HepG2 (cell line): ENCODE measurements around the gene TCF12. TPM values are rescaled to one million over a fixed set of nuclear protein-coding genes. Genes with fewer than 3 reads are reported as not detected.

Experiments
- ATAC-seq: fragments of 200-7000 bp; cut with Tn5 transposase; 3 replicates; pipeline ENCODE4 v1.9.1; 2020; ENCODE audit warnings: mild to moderate bottlenecking, moderate library complexity
- BruUV-seq: library from RNA; stranded (reverse); fragments of 400-500 nt; replicated peaks from 2 replicates; lab custom pipeline; 2021; lab: Mats Ljungman, UMichigan
- CTCF ChIA-PET: fragments of 300-600 bp; formaldehyde crosslinking; extraction: SDS; loops from one replicate; lab custom pipeline; 2021; ENCODE audit warnings: low total read pairs, inconsistent platforms, low intra/inter-chr PET ratio; lab: Yijun Ruan, JAX
- POLR2A ChIA-PET: fragments of 350-600 bp; sonication (Branson Sonifier 250); formaldehyde crosslinking; loops from one replicate; lab custom pipeline; 2020; ENCODE audit warnings: antibody characterized with exemption, inconsistent platforms; lab: Yijun Ruan, JAX
- DNase-seq: peaks from one replicate; pipeline ENCODE4 v3.0.0-alpha.2; 2015; ENCODE audit warnings: low spot score
- FAIRE-seq: peaks from 3 replicates; lab custom pipeline; 2011; peaks lifted over from hg19 to GRCh38; lab: Jason Lieb, UNC
- H2AFZ ChIP-seq: one replicate; pipeline ENCODE4 v1.6.1; 2011; ENCODE audit warnings: low read length, inconsistent platforms
- H3K27ac ChIP-seq: fragments of 300-600 bp; 3 replicates; pipeline ENCODE4 v1.8.0; 2011; ENCODE audit warnings: mixed run types, mild to moderate bottlenecking, mixed read lengths, low read length, inconsistent platforms; ENCODE audit not compliant: insufficient read depth; ENCODE audit errors: extremely low read length
- H3K27me3 ChIP-seq, 2 experiments: fragments of 200-600 bp in 1 of 2; 2 replicates in 1 of 2; 3 replicates in 1 of 2; pipeline versions ENCODE4 v1.6.0 to v1.8.0; 2011; ENCODE audit warnings: low read length in 2 of 2, mild to moderate bottlenecking in 2 of 2, moderate library complexity in 2 of 2, inconsistent platforms in 1 of 2; ENCODE audit not compliant: insufficient read depth in 2 of 2, control insufficient read depth in 1 of 2
- H3K36me3 ChIP-seq, 2 experiments: fragments of 200-600 bp in 1 of 2; replicated peaks in 1 of 2; 2 replicates in 1 of 2; 3 replicates in 1 of 2; pipeline versions ENCODE4 v1.5.1 to v1.8.0; 2011; ENCODE audit warnings: low read length in 2 of 2, inconsistent platforms in 1 of 2; ENCODE audit not compliant: insufficient read depth in 2 of 2, control insufficient read depth in 1 of 2
- H3K4me1 ChIP-seq: 2 replicates; pipeline ENCODE4 v1.5.1; 2012; ENCODE audit warnings: low read length, inconsistent platforms; ENCODE audit not compliant: insufficient read depth
- H3K4me2 ChIP-seq: 2 replicates; pipeline ENCODE4 v1.6.0; 2011; ENCODE audit warnings: low read depth, low read length, inconsistent platforms
- H3K4me3 ChIP-seq, 3 experiments: fragments of 200-600 bp in 1 of 3; sonication (generic), shearing (Covaris generic) in 1 of 3; replicated peaks in 1 of 3; 2 replicates each; pipeline ENCODE4 v1.5.1; 2011 to 2016; ENCODE audit warnings: low read length in 3 of 3, inconsistent platforms in 2 of 3, low read depth in 2 of 3, mild to moderate bottlenecking in 2 of 3, control low read depth in 1 of 3, mixed read lengths in 1 of 3; ENCODE audit not compliant: insufficient read depth in 1 of 3
- H3K79me2 ChIP-seq: one replicate; pipeline ENCODE4 v1.6.1; 2011; ENCODE audit warnings: low read length, inconsistent platforms; ENCODE audit not compliant: insufficient read depth
- H3K9ac ChIP-seq: 2 replicates; pipeline ENCODE4 v1.6.0; 2011; ENCODE audit warnings: mild to moderate bottlenecking, low read depth, low read length, inconsistent platforms; ENCODE audit not compliant: insufficient read depth
- H3K9me3 ChIP-seq: 2 replicates; pipeline ENCODE4 v1.5.1; 2012; ENCODE audit warnings: mild to moderate bottlenecking, low read length
- H4K20me1 ChIP-seq: 2 replicates; pipeline ENCODE4 v1.6.0; 2011; ENCODE audit warnings: inconsistent platforms, mild to moderate bottlenecking, low read length, moderate library complexity; ENCODE audit not compliant: insufficient read depth
- AKNA ChIP-seq: sonication (generic); formaldehyde crosslinking; IDR thresholded peaks from 2 replicates; pipeline ENCODE4 v1.4.0; 2020; ENCODE audit warnings: missing genetic modification reagents, borderline replicate concordance
- ARID5B ChIP-seq: IDR thresholded peaks from 2 replicates; pipeline ENCODE4 v1.4.0; 2020; ENCODE audit warnings: mild to moderate bottlenecking, missing genetic modification reagents
- CTCF ChIP-seq: sonication (generic); formaldehyde crosslinking; IDR thresholded peaks from 2 replicates; pipeline ENCODE4 v1.5.0; 2020; ENCODE audit warnings: mild to moderate bottlenecking, missing genetic modification reagents, moderate library complexity
- ZNF652 ChIP-seq: IDR thresholded peaks from 2 replicates; pipeline ENCODE4 v1.6.1; 2016; ENCODE audit warnings: low read depth, borderline replicate concordance
- WGBS: methylation state at CpG from one replicate; pipeline ENCODE4 v1.1.6; 2017; ENCODE audit warnings: low lambda C conversion rate; 5-methylcytosine and 5-hydroxymethylcytosine counted together
- in situ Hi-C: cut with HindIII; loops from 2 replicates; pipeline ENCODE4 v1.10.0; 2017; ENCODE audit warnings: low pct_unique_long_range_greater_than_20kb; ENCODE audit not compliant: extremely low pct_ligation_motif_present
- intact Hi-C: fragments of 100-400 bp; cut with micrococcal nuclease; formaldehyde crosslinking; loops from one replicate; pipeline ENCODE4 v1.10.0; 2022; ENCODE audit not compliant: unreplicated experiment
- polyA plus RNA-seq, 8 experiments: library from polyadenylated mRNA; depleted of rRNA in 3 of 8; stranded (reverse) in 7 of 8; unstranded in 1 of 8; fragments of >200 nt; fragmentation: Illumina TruSeq in 4 of 8; extraction: Trizol in 4 of 8; gene quantifications; 2 replicates each; pipeline versions ENCODE4 v1.2.1 to v1.2.3, GENCODE V29; 2011 to 2016; ENCODE audit warnings: low read depth in 4 of 8, missing spikeins in 1 of 8, mixed read lengths in 1 of 8; ENCODE audit not compliant: insufficient read depth in 1 of 8
- total RNA-seq, 5 experiments: library from RNA; depleted of rRNA; stranded (reverse); fragments of >200 nt; fragmentation: Illumina TruSeq; extraction: Trizol; gene quantifications; 2 replicates each; pipeline ENCODE4 v1.2.3, GENCODE V29; 2016; ENCODE audit warnings: low read depth in 1 of 5

TCF12 gene
- total and polyA plus RNA-seq, 2 of the 13 experiments (the other 11 are each of a cell fraction or from before 2014, with no cell fraction given): 48.6 to 51.1 TPM

GRCh38 chr15:57205996-57206395 is 287.6 kb downstream of the TCF12 start:
- Histone ChIP-seq H3K4me2 (no peak overlapping the region), H3K9ac (no peak overlapping the region), H3K4me3 (no peak overlapping the region), H3K4me1 (peaks cover 9% of the 10 kb centered on the region), H3K27ac (no peak overlapping the region), H4K20me1 (0 out of 2 replicates have a peak, but pooled peaks cover 3% of the 10 kb centered on the region), H3K79me2 (no peaks in the 10 kb centered on the region), H3K36me3 (no peaks in the 10 kb centered on the region; a peak in 1 of 5 replicates), H2AFZ (no peak overlapping the region), H3K9me3 (no peaks in the 10 kb centered on the region), H3K27me3 (no peaks in the 10 kb centered on the region)
- no peak for DNase-seq
- no peak for ATAC-seq
- intact Hi-C loops: no loop called here
- TF ChIP-seq AKNA (CRISPR knock-in tag): no peak
- FAIRE-seq: no peak
- in situ Hi-C loops: no loop called here
- no TSS peak for BruUV-seq
- ChIA-PET POLR2A (no interaction called here), CTCF (no interaction called here)
- WGBS: 94% methylated on average over 3 of the region's 3 CpGs

GRCh38 chr15:57213862-57214261 is 295.4 kb downstream of the TCF12 start:
- H3K27me3 ChIP-seq: no peaks in the 10 kb centered on the region
- DNase-seq: peak; percentile 41
- H3K4me2 ChIP-seq: no peak overlapping the region
- H3K9ac ChIP-seq: no peak overlapping the region
- H2AFZ ChIP-seq: no peak overlapping the region
- peaks cover 2% of the 10 kb centered on the region for H3K79me2 ChIP-seq
- CTCF ChIA-PET: no interaction called here
- H3K4me1 ChIP-seq: peaks cover 12% of the 10 kb centered on the region
- POLR2A ChIA-PET: no interaction called here
- ATAC-seq: peak; percentile 67
- intact Hi-C loops: loop anchor here (10.0 kb wide), 1 partner anchor 719 kb away; no protein-coding TSS in a partner anchor
- BruUV-seq: no TSS peak
- FAIRE-seq: no peak
- in situ Hi-C loops: loop anchor here (10.0 kb wide), 1 partner anchor 61 kb away; no protein-coding TSS in a partner anchor
- peaks cover 0 to 1% of the 10 kb centered on the region in 2 experiments; a peak in 2 of 5 replicates for H3K36me3 ChIP-seq
- no peak overlapping the region for H3K4me3 ChIP-seq
- H4K20me1 ChIP-seq: no peaks in the 10 kb centered on the region
- no peaks in the 10 kb centered on the region for H3K9me3 ChIP-seq
- no peak overlapping the region for H3K27ac ChIP-seq
- WGBS: 54% methylated on average over 4 of the region's 4 CpGs
- TF ChIP-seq CTCF (CRISPR knock-in tag) (peak; percentile 67), ZNF652 (peak; percentile 42; the same call in 1 of the 2 replicates), ARID5B (0 out of 2 replicates have a peak, but pooled peaks have one; percentile 18)
